IMR-90 (cell line): ENCODE data around the gene OR2G2. TPM values are rescaled to one million over a fixed set of nuclear protein-coding genes. Genes with fewer than 3 reads are reported as not detected.

Source experiments
- ATAC-seq: fragments of 200-7000 bp; cut with Tn5 transposase; 2 replicates; pipeline ENCODE4 v1.9.1; 2020; ENCODE audit warnings: low read depth, mild to moderate bottlenecking, moderate library complexity
- BruUV-seq: library from RNA; stranded (reverse); fragments of 400-500 nt; replicated peaks from 2 replicates; lab custom pipeline; 2021; lab: Mats Ljungman, UMichigan
- CTCF ChIA-PET: fragments of 300-600 bp; formaldehyde crosslinking; extraction: SDS; loops from one replicate; lab custom pipeline; 2021; ENCODE audit warnings: antibody characterized with exemption; lab: Yijun Ruan, JAX
- POLR2A ChIA-PET: fragments of 300-600 bp; sonication (Branson Sonifier 250); formaldehyde crosslinking; loops from one replicate; lab custom pipeline; 2022; ENCODE audit warnings: antibody characterized with exemption; ENCODE audit not compliant: unreplicated experiment; lab: Charles Lee
- DNase-seq: peaks from one replicate; pipeline ENCODE4 v3.0.0; 2013
- H2AFZ ChIP-seq: replicated peaks from 2 replicates; pipeline ENCODE3; 2013; ENCODE audit warnings: low read length, mild to moderate bottlenecking; ENCODE audit not compliant: poor library complexity
- H2AK5ac ChIP-seq: 2 replicates; pipeline ENCODE4 v1.6.1; 2013; ENCODE audit warnings: low read depth, low read length, inconsistent platforms
- H2AK9ac ChIP-seq: replicated peaks from 2 replicates; pipeline ENCODE3; 2013; ENCODE audit warnings: mild to moderate bottlenecking, low read depth, low read length, moderate library complexity; ENCODE audit not compliant: poor library complexity
- H2BK120ac ChIP-seq: 2 replicates; pipeline ENCODE4 v1.6.1; 2013; ENCODE audit warnings: low read depth, low read length, inconsistent platforms
- H2BK15ac ChIP-seq: 3 replicates; pipeline ENCODE4 v1.6.1; 2013; ENCODE audit warnings: low read depth, low read length, inconsistent platforms
- H2BK20ac ChIP-seq: 2 replicates; pipeline ENCODE4 v1.6.1; 2013; ENCODE audit warnings: low read depth, mild to moderate bottlenecking, inconsistent platforms, low read length, moderate library complexity
- H2BK5ac ChIP-seq: 2 replicates; pipeline ENCODE4 v1.6.1; 2013; ENCODE audit warnings: mild to moderate bottlenecking, low read depth, low read length, inconsistent platforms; ENCODE audit not compliant: poor library complexity, severe bottlenecking
- H3K14ac ChIP-seq: replicated peaks from 2 replicates; pipeline ENCODE4 v1.6.1; 2013; ENCODE audit warnings: low read depth, low read length, inconsistent platforms
- H3K18ac ChIP-seq: 2 replicates; pipeline ENCODE4 v1.6.1; 2013; ENCODE audit warnings: low read depth, low read length, control low read depth
- H3K23ac ChIP-seq: 2 replicates; pipeline ENCODE4 v1.6.1; 2013; ENCODE audit warnings: low read depth, low read length, inconsistent platforms
- H3K27ac ChIP-seq: 2 replicates; pipeline ENCODE4 v1.5.1; 2013; ENCODE audit warnings: mild to moderate bottlenecking, control low read depth, low read length; ENCODE audit not compliant: insufficient read depth
- H3K27me3 ChIP-seq: 2 replicates; pipeline ENCODE4 v1.6.1; 2013; ENCODE audit warnings: low read length; ENCODE audit not compliant: control insufficient read depth, insufficient read depth
- H3K36me3 ChIP-seq: 2 replicates; pipeline ENCODE4 v1.6.1; 2013; ENCODE audit warnings: low read length, mixed read lengths; ENCODE audit not compliant: control insufficient read depth, insufficient read depth
- H3K4ac ChIP-seq: 2 replicates; pipeline ENCODE4 v1.6.1; 2013; ENCODE audit warnings: low read depth, low read length, inconsistent platforms
- H3K4me1 ChIP-seq: 2 replicates; pipeline ENCODE4 v1.6.1; 2013; ENCODE audit warnings: low read length, mixed read lengths; ENCODE audit not compliant: control insufficient read depth, insufficient read depth
- H3K4me2 ChIP-seq: 2 replicates; pipeline ENCODE4 v1.6.1; 2013; ENCODE audit warnings: low read depth, mild to moderate bottlenecking, control low read depth, low read length, moderate library complexity
- H3K4me3 ChIP-seq: 2 replicates; pipeline ENCODE4 v1.5.1; 2013; ENCODE audit warnings: low read depth, mild to moderate bottlenecking, control low read depth, low read length, moderate library complexity; ENCODE audit not compliant: insufficient read depth
- H3K56ac ChIP-seq: 2 replicates; pipeline ENCODE4 v1.6.1; 2013; ENCODE audit warnings: low read length, inconsistent platforms; ENCODE audit not compliant: insufficient read depth; ENCODE audit errors: extremely low read depth
- H3K79me1 ChIP-seq, 2 experiments: 2 replicates each; pipeline ENCODE4 v1.6.1; 2013; ENCODE audit warnings: low read length in 2 of 2, inconsistent platforms in 1 of 2, low read depth in 1 of 2
- H3K9ac ChIP-seq: 2 replicates; pipeline ENCODE4 v1.6.1; 2013; ENCODE audit warnings: low read depth, low read length, control low read depth
- H3K9me1 ChIP-seq: 2 replicates; pipeline ENCODE4 v1.6.1; 2013; ENCODE audit warnings: low read length, inconsistent platforms; ENCODE audit not compliant: insufficient read depth
- H3K9me3 ChIP-seq: 2 replicates; pipeline ENCODE4 v1.6.1; 2013; ENCODE audit warnings: low read length; ENCODE audit not compliant: control insufficient read depth, insufficient read depth
- H4K20me1 ChIP-seq: 2 replicates; pipeline ENCODE4 v1.6.1; 2013; ENCODE audit warnings: low read length, inconsistent platforms; ENCODE audit not compliant: insufficient read depth
- H4K5ac ChIP-seq: 2 replicates; pipeline ENCODE4 v1.6.1; 2013; ENCODE audit warnings: mild to moderate bottlenecking, low read depth, low read length, control low read depth
- H4K8ac ChIP-seq, 2 experiments: 2 replicates each; pipeline ENCODE4 v1.6.1; 2013; ENCODE audit warnings: low read depth in 2 of 2, low read length in 2 of 2, control low read depth in 1 of 2, inconsistent platforms in 1 of 2
- H4K91ac ChIP-seq: 2 replicates; pipeline ENCODE4 v1.6.1; 2013; ENCODE audit warnings: low read depth, low read length, inconsistent platforms; ENCODE audit not compliant: insufficient read depth
- BHLHE40 ChIP-seq: fragments of 150-350 bp; IDR thresholded peaks from 2 replicates; pipeline ENCODE4 v1.6.1; 2016; ENCODE audit warnings: mild to moderate bottlenecking, low read depth, low read length
- CEBPB ChIP-seq: IDR thresholded peaks from 2 replicates; pipeline ENCODE4 v1.6.1; 2012; ENCODE audit warnings: low read depth, low read length, improper control_type of control experiment
- CHD1 ChIP-seq: IDR thresholded peaks from 2 replicates; pipeline ENCODE4 v1.6.1; 2012; ENCODE audit warnings: low read depth, low read length, improper control_type of control experiment
- CTCF ChIP-seq: conservative IDR thresholded peaks from 2 replicates; pipeline ENCODE4 v1.5.1; 2012; ENCODE audit warnings: mild to moderate bottlenecking, low read depth, low read length, improper control_type of control experiment
- ELK1 ChIP-seq: fragments of 150-350 bp; IDR thresholded peaks from 2 replicates; pipeline ENCODE4 v1.6.1; 2016; ENCODE audit warnings: low read depth, mild to moderate bottlenecking, low read length, moderate library complexity, borderline replicate concordance
- FOS ChIP-seq: fragments of 150-350 bp; IDR thresholded peaks from 2 replicates; pipeline ENCODE4 v1.6.1; 2016; ENCODE audit warnings: low read depth, low read length
- MAFK ChIP-seq: IDR thresholded peaks from 2 replicates; pipeline ENCODE4 v1.6.1; 2012; ENCODE audit warnings: low read depth, low read length, improper control_type of control experiment
- MAZ ChIP-seq: IDR thresholded peaks from 2 replicates; pipeline ENCODE4 v1.6.1; 2012; ENCODE audit warnings: low read depth, mild to moderate bottlenecking, low read length, improper control_type of control experiment, moderate library complexity, borderline replicate concordance
- MXI1 ChIP-seq: IDR thresholded peaks from 2 replicates; pipeline ENCODE4 v1.6.1; 2012; ENCODE audit warnings: low read depth, mild to moderate bottlenecking, low read length, moderate library complexity, borderline replicate concordance
- NFE2L2 ChIP-seq: fragments of 150-350 bp; IDR thresholded peaks from 2 replicates; pipeline ENCODE4 v1.6.1; 2016; ENCODE audit warnings: low read depth, mild to moderate bottlenecking, low read length
- POLR2A ChIP-seq: IDR thresholded peaks from 2 replicates; pipeline ENCODE4 v1.6.1; 2012; ENCODE audit warnings: mild to moderate bottlenecking, low read depth, low read length
- RAD21 ChIP-seq: IDR thresholded peaks from 2 replicates; pipeline ENCODE4 v1.6.1; 2012; ENCODE audit warnings: low read length, improper control_type of control experiment
- RCOR1 ChIP-seq: IDR thresholded peaks from 2 replicates; pipeline ENCODE4 v1.6.1; 2012; ENCODE audit warnings: mild to moderate bottlenecking, low read length, improper control_type of control experiment; ENCODE audit not compliant: insufficient replicate concordance
- RFX5 ChIP-seq: IDR thresholded peaks from 2 replicates; pipeline ENCODE4 v1.8.0; 2012; ENCODE audit warnings: low read depth, mild to moderate bottlenecking, low read length, moderate library complexity
- SMC3 ChIP-seq: fragments of 150-350 bp; IDR thresholded peaks from 2 replicates; pipeline ENCODE4 v1.6.1; 2016; ENCODE audit warnings: low read depth, mild to moderate bottlenecking, antibody characterized with exemption, low read length, moderate library complexity
- USF2 ChIP-seq: fragments of 150-350 bp; IDR thresholded peaks from 2 replicates; pipeline ENCODE4 v1.6.1; 2017; ENCODE audit warnings: mild to moderate bottlenecking, antibody characterized with exemption, low read length, low read depth
- WGBS, 2 experiments: methylation state at CpG; one replicate each; pipeline versions ENCODE4 v1.1.5 to v1.1.7; 2013; ENCODE audit warnings: missing lambda C conversion rate in 2 of 2; ENCODE audit not compliant: insufficient read length in 1 of 2; ENCODE audit errors: extremely low coverage in 2 of 2; 5-methylcytosine and 5-hydroxymethylcytosine counted together
- dilution Hi-C: fragments of 300-500 bp; cut with HindIII; formaldehyde crosslinking; loops from one replicate; pipeline ENCODE4 v1.14.3; 2018; ENCODE audit warnings: low sequenced_read_pairs; ENCODE audit not compliant: unreplicated experiment
- in situ Hi-C: fragments of 300-500 bp; cut with MboI; formaldehyde crosslinking; loops from 3 replicates; pipeline ENCODE4 v1.14.3; 2019; ENCODE audit warnings: low sequenced_read_pairs, inconsistent platforms, mixed read lengths
- intact Hi-C: fragments of 100-400 bp; cut with micrococcal nuclease; formaldehyde crosslinking; loops from 2 replicates; pipeline ENCODE4 v1.10.0; 2022
- polyA plus RNA-seq, 3 experiments: library from polyadenylated mRNA; depleted of rRNA; stranded (reverse); fragments of >200 nt; gene quantifications; 2 replicates each; pipeline ENCODE4 v1.2.3, GENCODE V29; 2012; ENCODE audit warnings: low replicate concordance in 1 of 3
- total RNA-seq: library from RNA; depleted of rRNA; stranded (reverse); fragments of >200 nt; gene quantifications from 2 replicates; pipeline ENCODE4 v1.2.3, GENCODE V29; 2012

OR2G2 gene
- total and polyA plus RNA-seq, 2 of the 4 experiments (the other 2 are of a cell fraction), result not detected

GRCh38 chr1:247540581-247540980 is 47.6 kb upstream of the OR2G2 start:
- TF ChIP-seq RAD21, result no peak
- no peak for TF ChIP-seq CHD1
- TF ChIP-seq MAZ, result no peak
- TF ChIP-seq RFX5, result no peak
- no peak for TF ChIP-seq RCOR1
- no peak for TF ChIP-seq POLR2A
- no peak for TF ChIP-seq MXI1
- TF ChIP-seq CEBPB, result no peak
- no peak for TF ChIP-seq FOS
- no peak for TF ChIP-seq MAFK
- TF ChIP-seq SMC3, result no peak
- TF ChIP-seq USF2, result no peak
- no peak for TF ChIP-seq CTCF
- TF ChIP-seq NFE2L2, result no peak
- TF ChIP-seq ELK1, result no peak
- no peak for TF ChIP-seq BHLHE40
- POLR2A ChIA-PET, result no interaction called here
- Histone ChIP-seq H4K5ac (no peak overlapping the region), H3K14ac (no peak overlapping the region), H3K23ac (no peak overlapping the region), H3K9ac (no peak overlapping the region), H2AK9ac (no peak overlapping the region), H3K9me1 (no peaks in the 10 kb centered on the region), H3K4me3 (no peak overlapping the region), H3K36me3 (no peaks in the 10 kb centered on the region), H3K4ac (no peak overlapping the region), H3K56ac (no peak overlapping the region), H2BK15ac (no peak overlapping the region), H2BK120ac (no peak overlapping the region), H2BK5ac (no peak overlapping the region), H3K4me2 (no peak overlapping the region), H4K8ac (no peak overlapping the region), H4K20me1 (no peaks in the 10 kb centered on the region), H3K18ac (no peak overlapping the region), H2AFZ (no peak overlapping the region), H3K79me1 (no peaks in the 10 kb centered on the region), H3K4me1 (no peaks in the 10 kb centered on the region), H2AK5ac (no peak overlapping the region), H3K9me3 (peaks cover 6% of the 10 kb centered on the region), H2BK20ac (no peak overlapping the region), H4K91ac (no peak overlapping the region), H3K27me3 (no peaks in the 10 kb centered on the region), H3K27ac (no peak overlapping the region)
- dilution Hi-C loops, result no loop called here
- CTCF ChIA-PET, result no interaction called here
- ATAC-seq, result no peak
- in situ Hi-C loops, result no loop called here
- intact Hi-C loops, result no loop called here
- BruUV-seq, result no TSS peak
- WGBS, 2 experiments, result 0% methylated on average over 2 of the region's 7 CpGs; no CpG with 5 or more reads in 1 of the 2 experiments
- DNase-seq, result no peak
